ENCODE measurements around the gene SFI1. TPM values are rescaled to one million over a fixed set of nuclear protein-coding genes. Genes with fewer than 3 reads are reported as not detected.

The SFI1 gene
- total RNA-seq, 4 donors from 2014 or later: 9.4 to 21.1 (median 15.4) TPM

- WGBS: 82% methylated on average over 4 of the region's 4 CpGs
- no peak for TF ChIP-seq EP300 (IDR thresholded peaks at IDR 0.05)
- no peak for TF ChIP-seq POLR2AphosphoS5 (IDR thresholded peaks at IDR 0.05)
- no peak for TF ChIP-seq POLR2A (IDR thresholded peaks at IDR 0.05; ENCODE audit: low read depth)
- no peak for TF ChIP-seq CTCF (IDR thresholded peaks at IDR 0.05)
- Histone ChIP-seq H3K4me3 (no peak overlapping the region), H3K36me3 (peaks cover 26 to 83% (median 41%) of the 10 kb centered on the region in 4 donors), H3K9me3 (no peaks in the 10 kb centered on the region), H3K4me1 (peaks cover 0 to 7% (median 2%) of the 10 kb centered on the region in 4 donors), H3K27me3 (no peaks in the 10 kb centered on the region), H3K27ac (replicated peaks in 1 of 4) (no peak overlapping the region)
- intact Hi-C loops (cut with DNase I): no loop called here
- DNase-seq (ENCODE audit: extremely low spot score): no peak
These were observed 46.8 kb upstream of the SFI1 start for GRCh38 chr22:31449506-31449905.

- H3K36me3 ChIP-seq: peaks cover 37 to 81% (median 46%) of the 10 kb centered on the region in 4 donors
- no peak overlapping the region for H3K4me3 ChIP-seq
- TF ChIP-seq POLR2AphosphoS5 (IDR thresholded peaks at IDR 0.05) (no peak), EP300 (IDR thresholded peaks at IDR 0.05) (no peak), POLR2A (IDR thresholded peaks at IDR 0.05; ENCODE audit: low read depth) (no peak), CTCF (IDR thresholded peaks at IDR 0.05) (peak in 2 of 3 experiments; percentile 30 to 42)
- H3K4me1 ChIP-seq: peaks cover 0 to 7% (median 2%) of the 10 kb centered on the region in 4 donors
- no peaks in the 10 kb centered on the region for H3K27me3 ChIP-seq
- H3K9me3 ChIP-seq: no peaks in the 10 kb centered on the region
- intact Hi-C loops (cut with DNase I): no loop called here
- no peak overlapping the region for H3K27ac ChIP-seq (replicated peaks in 1 of 4)
- DNase-seq (ENCODE audit: extremely low spot score): no peak
- WGBS: 73% methylated on average over 5 of the region's 5 CpGs
These were observed 44.4 kb upstream of the SFI1 start for GRCh38 chr22:31451709-31452571.

- peaks cover 49 to 95% (median 80%) of the 10 kb centered on the region in 4 donors for H3K36me3 ChIP-seq
- no peak overlapping the region for H3K4me3 ChIP-seq
- intact Hi-C loops (cut with DNase I): no loop called here
- WGBS: 100% methylated on average over 3 of the region's 3 CpGs
- no peaks in the 10 kb centered on the region for H3K4me1 ChIP-seq
- TF ChIP-seq POLR2AphosphoS5 (IDR thresholded peaks at IDR 0.05) (no peak), CTCF (IDR thresholded peaks at IDR 0.05) (no peak), EP300 (IDR thresholded peaks at IDR 0.05) (no peak), POLR2A (IDR thresholded peaks at IDR 0.05; ENCODE audit: low read depth) (no peak)
- no peak for DNase-seq (ENCODE audit: extremely low spot score)
- H3K27me3 ChIP-seq: no peaks in the 10 kb centered on the region
- no peak overlapping the region for H3K27ac ChIP-seq (replicated peaks in 1 of 4)
- no peaks in the 10 kb centered on the region for H3K9me3 ChIP-seq
These were observed 34.6 kb upstream of the SFI1 start for GRCh38 chr22:31461699-31462098.

- no peak for DNase-seq (ENCODE audit: extremely low spot score)
- intact Hi-C loops (cut with DNase I): no loop called here
- 91% methylated on average over 2 of the region's 2 CpGs for WGBS
- Histone ChIP-seq H3K4me1 (no peaks in the 10 kb centered on the region), H3K27me3 (no peaks in the 10 kb centered on the region), H3K9me3 (no peaks in the 10 kb centered on the region), H3K36me3 (peaks cover 48 to 93% (median 80%) of the 10 kb centered on the region in 4 donors), H3K4me3 (no peak overlapping the region), H3K27ac (replicated peaks in 1 of 4) (no peak overlapping the region)
- TF ChIP-seq POLR2A (IDR thresholded peaks at IDR 0.05; ENCODE audit: low read depth) (no peak), EP300 (IDR thresholded peaks at IDR 0.05) (no peak), POLR2AphosphoS5 (IDR thresholded peaks at IDR 0.05) (no peak)
These were observed 31.0 kb upstream of the SFI1 start for GRCh38 chr22:31465307-31465706.

GRCh38 chr22:31474743-31475142, 21.6 kb upstream of the SFI1 start:
- intact Hi-C loops (cut with DNase I): no loop called here
- WGBS: 86% methylated on average over 2 of the region's 2 CpGs
- H3K27me3 ChIP-seq: no peaks in the 10 kb centered on the region

More at GRCh38 chr22:31474743-31475142, 21.6 kb upstream of the SFI1 start:
- Histone ChIP-seq H3K36me3 (peaks cover 0 to 51% (median 34%) of the 10 kb centered on the region in 4 donors), H3K4me1 (peaks cover 0 to 6% (median 2%) of the 10 kb centered on the region in 4 donors), H3K9me3 (no peaks in the 10 kb centered on the region), H3K27ac (replicated peaks in 1 of 4) (no peak overlapping the region), H3K4me3 (no peak overlapping the region)
- no peak for DNase-seq (ENCODE audit: extremely low spot score)
- TF ChIP-seq EP300 (IDR thresholded peaks at IDR 0.05) (no peak), POLR2A (IDR thresholded peaks at IDR 0.05; ENCODE audit: low read depth) (no peak), CTCF (IDR thresholded peaks at IDR 0.05) (no peak)
